MM.1S (cell line): ENCODE measurements around the gene CYP27C1.

Source experiments
- DNase-seq: peaks from one replicate; pipeline ENCODE4 v3.0.0-alpha.2; 2015
- H2AFZ ChIP-seq: fragments of 300-600 bp; sonication (generic); 2 replicates; pipeline ENCODE4 v1.6.0; 2016; ENCODE audit warnings: antibody characterized with exemption, low read length
- H3F3A ChIP-seq: fragments of 300-600 bp; sonication (generic); 2 replicates; pipeline ENCODE4 v1.6.1; 2016; ENCODE audit warnings: mild to moderate bottlenecking, antibody characterized with exemption, low read length, moderate library complexity, mixed read lengths; ENCODE audit not compliant: insufficient read depth
- H3K27ac ChIP-seq: fragments of 300-600 bp; sonication (generic); 2 replicates; pipeline ENCODE4 v1.5.1; 2016; ENCODE audit warnings: mild to moderate bottlenecking, low read length
- H3K27me3 ChIP-seq: fragments of 300-600 bp; sonication (generic); replicated peaks from 2 replicates; pipeline ENCODE4 v1.6.0; 2016; ENCODE audit warnings: low read length; ENCODE audit not compliant: insufficient read depth
- H3K36me3 ChIP-seq: fragments of 300-600 bp; sonication (generic); replicated peaks from 2 replicates; pipeline ENCODE4 v1.6.1; 2016; ENCODE audit warnings: mild to moderate bottlenecking, low read length, mixed read lengths; ENCODE audit not compliant: insufficient read depth
- H3K4me1 ChIP-seq: fragments of 300-600 bp; sonication (generic); 2 replicates; pipeline ENCODE4 v1.6.1; 2016; ENCODE audit warnings: low read length, mixed read lengths
- H3K4me2 ChIP-seq: fragments of 300-600 bp; sonication (generic); 2 replicates; pipeline ENCODE4 v1.6.0; 2016; ENCODE audit warnings: low read depth, low read length
- H3K4me3 ChIP-seq: fragments of 300-600 bp; sonication (generic); 2 replicates; pipeline ENCODE4 v1.5.1; 2016; ENCODE audit warnings: low read length, mixed read lengths
- H3K79me2 ChIP-seq: fragments of 300-600 bp; sonication (generic); 2 replicates; pipeline ENCODE4 v1.6.1; 2016; ENCODE audit warnings: mixed run types, low read length, mixed read lengths
- H3K9ac ChIP-seq: fragments of 300-600 bp; sonication (generic); 2 replicates; pipeline ENCODE4 v1.6.1; 2016; ENCODE audit warnings: low read length, mixed read lengths
- H3K9me2 ChIP-seq: fragments of 300-600 bp; sonication (generic); replicated peaks from 2 replicates; pipeline ENCODE4 v1.6.1; 2016; ENCODE audit warnings: mild to moderate bottlenecking, low read length, mixed read lengths; ENCODE audit not compliant: insufficient read depth
- H3K9me3 ChIP-seq: fragments of 300-600 bp; sonication (generic); replicated peaks from 2 replicates; pipeline ENCODE4 v1.6.1; 2016; ENCODE audit warnings: mild to moderate bottlenecking, low read length, mixed read lengths; ENCODE audit not compliant: insufficient read depth
- H4K20me1 ChIP-seq: fragments of 300-600 bp; sonication (generic); 2 replicates; pipeline ENCODE4 v1.6.1; 2016; ENCODE audit warnings: mild to moderate bottlenecking, low read length, moderate library complexity, mixed read lengths; ENCODE audit not compliant: insufficient read depth
- CTCF ChIP-seq: fragments of 300-600 bp; sonication (generic); IDR thresholded peaks from 2 replicates; pipeline ENCODE4 v1.5.1; 2016; ENCODE audit warnings: antibody characterized with exemption, low read length, mixed read lengths
- EZH2 ChIP-seq: fragments of 300-600 bp; sonication (generic); optimal IDR thresholded peaks from 2 replicates; pipeline ENCODE3; 2017; ENCODE audit warnings: low read depth, mild to moderate bottlenecking, antibody characterized with exemption, low read length, mixed read lengths
- EZH2phosphoT487 ChIP-seq: fragments of 300-600 bp; sonication (generic); IDR thresholded peaks from 2 replicates; pipeline ENCODE4 v1.6.1; 2018; ENCODE audit warnings: antibody characterized with exemption, low read length

The CYP27C1 gene

GRCh38 chr2:127134833-127135830 is 85.0 kb downstream of the CYP27C1 start:
- Histone ChIP-seq H3K9me3 (no peaks in the 10 kb centered on the region; the same call in 1 of the 2 replicates), H3K4me1 (no peaks in the 10 kb centered on the region), H4K20me1 (no peaks in the 10 kb centered on the region), H2AFZ (0 out of 2 replicates have a peak overlapping the region, but pooled peaks have one; percentile 35), H3K79me2 (no peaks in the 10 kb centered on the region), H3K4me2 (no peak overlapping the region), H3K27me3 (no peaks in the 10 kb centered on the region), H3K9ac (no peak overlapping the region), H3K4me3 (no peak overlapping the region), H3F3A (no peaks in the 10 kb centered on the region), H3K36me3 (no peaks in the 10 kb centered on the region), H3K27ac (no peak overlapping the region), H3K9me2 (no peaks in the 10 kb centered on the region)
- no peak for TF ChIP-seq CTCF
- TF ChIP-seq EZH2 = no peak
- TF ChIP-seq EZH2phosphoT487 = no peak
- DNase-seq = no peak

- TF ChIP-seq EZH2phosphoT487 (no peak), EZH2 (no peak), CTCF (no peak)
- Histone ChIP-seq H3K9ac (no peak overlapping the region), H3K4me3 (no peak overlapping the region), H3K79me2 (no peaks in the 10 kb centered on the region), H3K4me1 (no peaks in the 10 kb centered on the region), H2AFZ (no peak overlapping the region), H3F3A (no peaks in the 10 kb centered on the region; the same call in 1 of the 2 replicates), H3K36me3 (no peaks in the 10 kb centered on the region), H3K9me3 (no peaks in the 10 kb centered on the region; the same call in 1 of the 2 replicates), H3K27ac (no peak overlapping the region), H3K9me2 (no peaks in the 10 kb centered on the region), H3K4me2 (no peak overlapping the region), H4K20me1 (no peaks in the 10 kb centered on the region), H3K27me3 (no peaks in the 10 kb centered on the region)
- DNase-seq = no peak
These were observed 85.9 kb downstream of the CYP27C1 start for GRCh38 chr2:127134235-127134634.
